ENCODE data around the gene TMA16.
A peak's percentile ranks its signal among the peaks of the same experiment; 100 is the strongest.
"Not testable (repeated sequence)": the region's sequence is repeated elsewhere in the genome, so short reads cannot be mapped to it uniquely, and the experiment has no call there.

The TMA16 gene

GRCh38 chr4:163523791-163524365 is 29.4 kb downstream of the TMA16 start:
- DNase-seq = no peak

- DNase-seq = no peak
These were observed 31.5 kb downstream of the TMA16 start for GRCh38 chr4:163525982-163526381.

- no peak for DNase-seq
These were observed 32.7 kb downstream of the TMA16 start for GRCh38 chr4:163527172-163527571.

GRCh38 chr4:163528653-163529052 is 34.2 kb downstream of the TMA16 start:
- no peak for DNase-seq

GRCh38 chr4:163534056-163534455 is 39.6 kb downstream of the TMA16 start:
- no peak for DNase-seq

GRCh38 chr4:163535657-163536056 is 41.2 kb downstream of the TMA16 start:
- DNase-seq = no peak

GRCh38 chr4:163536091-163536490 is 41.6 kb downstream of the TMA16 start:
- no peak for DNase-seq

- DNase-seq = no peak
These were observed 42.6 kb downstream of the TMA16 start for GRCh38 chr4:163537114-163537513.

- not testable (repeated sequence) for DNase-seq
These were observed 44.3 kb downstream of the TMA16 start for GRCh38 chr4:163538820-163539219.

GRCh38 chr4:163540448-163540847 is 46.0 kb downstream of the TMA16 start:
- no peak for DNase-seq

GRCh38 chr4:163540977-163541376 is 46.5 kb downstream of the TMA16 start:
- no peak for DNase-seq

- DNase-seq = no peak
These were observed 47.8 kb downstream of the TMA16 start for GRCh38 chr4:163542275-163542674.

GRCh38 chr4:163544407-163545038 is 50.0 kb downstream of the TMA16 start:
- DNase-seq = peak; percentile 64

GRCh38 chr4:163548481-163549243 is 54.2 kb downstream of the TMA16 start:
- DNase-seq = peak; percentile 59

GRCh38 chr4:163550869-163551267 is 56.4 kb downstream of the TMA16 start:
- DNase-seq = no peak

GRCh38 chr4:163553146-163553545 is 58.7 kb downstream of the TMA16 start:
- DNase-seq = no peak

GRCh38 chr4:163554870-163555465 is 60.5 kb downstream of the TMA16 start:
- DNase-seq = peak; percentile 31

- DNase-seq = peak; percentile 17
These were observed 61.7 kb downstream of the TMA16 start for GRCh38 chr4:163556177-163556576.

- DNase-seq = no peak
These were observed 62.3 kb downstream of the TMA16 start for GRCh38 chr4:163556650-163557391.

- DNase-seq = peak; percentile 28
These were observed 64.1 kb downstream of the TMA16 start for GRCh38 chr4:163558539-163559044.

- no peak for DNase-seq
These were observed 68.0 kb downstream of the TMA16 start for GRCh38 chr4:163562496-163562895.

GRCh38 chr4:163563592-163563991 is 69.1 kb downstream of the TMA16 start:
- no peak for DNase-seq

GRCh38 chr4:163564221-163564720 is 69.8 kb downstream of the TMA16 start:
- DNase-seq = no peak
